Heart left ventricle (tissue), 13 donors: Measurements from ENCODE around the gene ASAP2.

Experiments
- CTCF ChIP-seq, 12 donors: fragments of 200-600 bp; sonication (generic) in 4 of 12; IDR thresholded peaks; one replicate each; pipeline versions ENCODE4 v1.5.0 to v1.8.0; 2018 to 2022; ENCODE audit warnings: antibody characterized with exemption in 12 of 12, mild to moderate bottlenecking in 5 of 12
- POLR2A ChIP-seq, 2 donors: fragments of 450-650 bp; IDR thresholded peaks; one replicate each; pipeline ENCODE4 v1.6.1; 2017; ENCODE audit warnings: antibody characterized with exemption in 2 of 2, mild to moderate bottlenecking in 2 of 2, moderate library complexity in 2 of 2
- donor health status: ischemic (EF 13 %, LVEDD 7.1; RV severe dilation, severe dysfunction).
- donor health status: DM: no; HTN: yes; CAD: no.
- donor health status: DM: no; HTN: no; CAD: no.
- donor health status: ischemic (EF 25% LVEDD 6.9; RV normal size, moderate dysfunction).
- donor health status: ischemic (EF 25% LVEDD 5.7; RV mildly dilated, moderate dysfunction).
- donor health status: ischemic (EF 35%, LVEDD 5.7; RV mildly dilated, moderate dysfunction).
- donor health status: nonischemic (EF 11% LVEDD 7.7; RV severe dilation, severe dysfunction).
- donor health status: DM: yes; HTN: yes; CAD: no.
- donor health status: PGD.
- donor health status: ischemic (EF 29% LVEDD 5.4; RV normal size, mild dysfunction).
- donor health status: nonischemic (EF 23%, LVEDD 6.1; RV moderate dilation, normal function).

- TF ChIP-seq CTCF (IDR thresholded peaks at IDR 0.05) (no peak), POLR2A (IDR thresholded peaks at IDR 0.05) (no peak)
Observed at GRCh38 chr2:9390151-9390850, 183.7 kb downstream of the ASAP2 start.
